ENCODE data around the gene TBC1D32. TPM values are rescaled to one million over a fixed set of nuclear protein-coding genes. Genes with fewer than 3 reads are reported as not detected.
A peak's percentile ranks its signal among the peaks of the same experiment; 100 is the strongest.

The TBC1D32 gene
- total RNA-seq, 1 donor from 2014 or later: 7.9 TPM

GRCh38 chr6:121160276-121160675 is 174.0 kb downstream of the TBC1D32 start:
- Histone ChIP-seq H3K4me3 (ENCODE audit: low read depth, low read length) (no peak overlapping the region), H3K36me3 (ENCODE audit: control insufficient read depth, insufficient read depth, low read length) (no peaks in the 10 kb centered on the region), H3K27me3 (ENCODE audit: control insufficient read depth, insufficient read depth, low read length) (no peaks in the 10 kb centered on the region)
- FAIRE-seq (no peak), DNase-seq (ENCODE audit: low read depth) (no peak)
- TF ChIP-seq CTCF (IDR thresholded peaks at IDR 0.05; ENCODE audit: insufficient read depth, low read length, severe bottlenecking): no peak

- no peak for DNase-seq (ENCODE audit: low read depth)
- no peak for FAIRE-seq
- Histone ChIP-seq H3K36me3 (ENCODE audit: control insufficient read depth, insufficient read depth, low read length) (no peaks in the 10 kb centered on the region), H3K27me3 (ENCODE audit: control insufficient read depth, insufficient read depth, low read length) (no peaks in the 10 kb centered on the region), H3K4me3 (ENCODE audit: low read depth, low read length) (no peak overlapping the region)
- TF ChIP-seq CTCF (IDR thresholded peaks at IDR 0.05; ENCODE audit: insufficient read depth, low read length, severe bottlenecking): no peak
Observed at GRCh38 chr6:121158891-121159290, 175.4 kb downstream of the TBC1D32 start.

DNA sequence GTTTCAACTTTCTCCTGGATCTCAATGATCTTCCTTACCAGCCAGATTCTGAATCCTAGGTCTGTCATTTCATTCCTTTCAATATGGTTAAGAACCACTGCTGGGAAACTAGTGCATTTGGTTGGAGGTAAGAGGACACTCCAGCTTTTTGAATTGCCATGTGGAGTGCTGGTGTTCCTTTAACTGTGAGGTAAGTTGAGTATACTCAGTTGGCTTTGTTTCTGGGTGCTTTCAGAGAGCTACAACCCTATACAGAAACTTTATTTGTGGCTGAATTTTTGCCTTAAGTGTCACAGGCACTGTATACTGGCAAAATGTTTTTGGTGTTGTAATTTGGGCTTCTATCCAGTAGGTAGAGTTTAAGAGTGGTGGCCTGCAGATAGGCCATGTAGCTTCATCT is 175.8 kb downstream of the TBC1D32 start:
- no peak for FAIRE-seq

GRCh38 chr6:121157906-121158305 is 176.4 kb downstream of the TBC1D32 start:
- no peak for TF ChIP-seq CTCF (IDR thresholded peaks at IDR 0.05; ENCODE audit: insufficient read depth, low read length, severe bottlenecking)
- Histone ChIP-seq H3K36me3 (ENCODE audit: control insufficient read depth, insufficient read depth, low read length) (no peaks in the 10 kb centered on the region), H3K4me3 (ENCODE audit: low read depth, low read length) (no peak overlapping the region), H3K27me3 (ENCODE audit: control insufficient read depth, insufficient read depth, low read length) (no peaks in the 10 kb centered on the region)
- peak; percentile 23 for DNase-seq (ENCODE audit: low read depth)
- no peak for FAIRE-seq

More for the DNA sequence above, 175.8 kb downstream of the TBC1D32 start:
- no peak for DNase-seq (ENCODE audit: low read depth)
- no peak overlapping the region for H3K4me3 ChIP-seq (ENCODE audit: low read depth, low read length)
- no peak for TF ChIP-seq CTCF (IDR thresholded peaks at IDR 0.05; ENCODE audit: insufficient read depth, low read length, severe bottlenecking)
- no peaks in the 10 kb centered on the region for H3K36me3 ChIP-seq (ENCODE audit: control insufficient read depth, insufficient read depth, low read length)
- H3K27me3 ChIP-seq (ENCODE audit: control insufficient read depth, insufficient read depth, low read length): no peaks in the 10 kb centered on the region

DNA sequence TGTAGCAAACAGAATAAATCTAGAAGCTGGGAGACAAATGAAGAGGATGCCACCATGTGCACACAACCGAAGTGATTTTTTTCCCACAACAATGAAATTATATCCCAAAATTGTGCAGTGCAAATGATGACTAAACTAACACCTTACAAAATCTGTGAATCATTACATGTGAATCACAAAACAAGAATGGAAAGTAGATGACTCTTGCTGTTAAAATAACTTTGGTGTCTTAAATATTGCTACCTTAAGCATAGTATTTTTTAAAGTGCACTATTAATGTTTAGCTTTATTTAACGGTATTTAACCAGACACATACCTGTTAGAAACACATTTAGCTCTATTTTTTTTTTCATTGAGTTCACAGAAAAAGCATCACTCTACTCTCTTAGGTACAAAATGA is 190.8 kb downstream of the TBC1D32 start:
- H3K27me3 ChIP-seq (ENCODE audit: control insufficient read depth, insufficient read depth, low read length): no peaks in the 10 kb centered on the region
- DNase-seq (ENCODE audit: low read depth): peak; percentile 88
- no peak overlapping the region for H3K4me3 ChIP-seq (ENCODE audit: low read depth, low read length)
- FAIRE-seq: no peak
- TF ChIP-seq CTCF (IDR thresholded peaks at IDR 0.05; ENCODE audit: insufficient read depth, low read length, severe bottlenecking): no peak
- H3K36me3 ChIP-seq (ENCODE audit: control insufficient read depth, insufficient read depth, low read length): no peaks in the 10 kb centered on the region

DNA sequence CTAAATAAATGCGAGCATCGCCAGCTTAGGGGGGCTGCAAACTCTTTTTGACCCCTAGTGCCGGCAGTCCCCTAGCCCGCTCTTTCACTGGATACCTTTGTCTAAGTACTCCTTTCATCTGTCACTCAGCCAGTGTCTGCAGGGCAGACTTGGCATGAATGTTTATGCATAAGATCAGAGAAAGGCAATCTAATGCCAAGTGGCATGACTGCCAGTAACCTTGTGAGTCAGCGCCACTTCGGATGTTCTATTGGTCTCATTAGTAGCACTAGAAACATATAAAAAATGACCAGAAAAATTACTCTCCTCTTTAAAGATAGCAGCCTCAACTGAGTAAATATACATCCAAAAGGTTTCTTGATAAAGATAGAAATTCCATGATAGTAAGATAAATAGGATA is 192.2 kb downstream of the TBC1D32 start:
- H3K36me3 ChIP-seq (ENCODE audit: control insufficient read depth, insufficient read depth, low read length): no peaks in the 10 kb centered on the region
- DNase-seq (ENCODE audit: low read depth): peak; percentile 33
- no peak for FAIRE-seq
- H3K27me3 ChIP-seq (ENCODE audit: control insufficient read depth, insufficient read depth, low read length): no peaks in the 10 kb centered on the region
- no peak for TF ChIP-seq CTCF (IDR thresholded peaks at IDR 0.05; ENCODE audit: insufficient read depth, low read length, severe bottlenecking)
- no peak overlapping the region for H3K4me3 ChIP-seq (ENCODE audit: low read depth, low read length)
